Measurements from ENCODE around the gene KIAA0825.
A peak's percentile ranks its signal among the peaks of the same experiment; 100 is the strongest.
"Not testable (repeated sequence)": the region's sequence is repeated elsewhere in the genome, so short reads cannot be mapped to it uniquely, and the experiment has no call there.

Gene KIAA0825

DNA sequence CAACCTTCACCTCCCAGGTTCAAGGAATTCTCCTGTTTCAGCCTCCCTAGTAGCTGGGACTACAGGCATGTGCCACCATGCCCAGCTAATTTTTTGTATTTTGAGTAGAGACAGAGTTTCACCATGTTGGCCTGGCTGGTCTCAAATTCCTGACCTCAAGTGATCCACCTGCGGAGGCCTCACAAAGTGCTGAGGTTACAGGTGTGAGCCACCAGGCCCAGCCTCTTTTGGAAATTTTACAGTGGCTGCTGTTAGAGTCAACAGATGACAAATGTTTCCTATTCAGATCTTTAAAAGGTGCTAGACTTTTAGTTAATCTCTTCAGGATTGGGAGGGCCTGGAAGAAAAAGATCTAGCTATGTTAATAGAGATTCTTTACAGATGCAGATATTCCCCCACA, 45.1 kb downstream of the KIAA0825 start:
- DNase-seq (ENCODE audit: low spot score), result not testable (repeated sequence)

DNA sequence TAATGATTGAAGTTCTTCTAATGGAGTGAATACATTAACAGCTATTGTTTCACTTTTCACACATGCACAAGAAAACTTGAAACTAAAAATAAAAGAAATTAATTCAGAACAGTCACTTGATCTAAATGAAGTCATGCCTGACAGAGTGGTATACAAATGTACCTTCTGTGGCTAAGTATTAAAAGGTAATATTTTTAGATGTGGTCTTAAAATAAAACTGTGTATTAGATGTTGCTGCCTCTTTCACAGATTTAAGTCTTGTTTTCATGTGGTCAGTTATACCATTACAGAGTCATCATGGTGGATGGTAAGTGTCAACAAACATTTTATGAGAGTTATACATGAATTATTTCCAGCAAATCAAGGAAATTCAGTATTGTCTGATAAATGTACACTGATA, 47.0 kb downstream of the KIAA0825 start:
- no peak for DNase-seq (ENCODE audit: low spot score)

DNA sequence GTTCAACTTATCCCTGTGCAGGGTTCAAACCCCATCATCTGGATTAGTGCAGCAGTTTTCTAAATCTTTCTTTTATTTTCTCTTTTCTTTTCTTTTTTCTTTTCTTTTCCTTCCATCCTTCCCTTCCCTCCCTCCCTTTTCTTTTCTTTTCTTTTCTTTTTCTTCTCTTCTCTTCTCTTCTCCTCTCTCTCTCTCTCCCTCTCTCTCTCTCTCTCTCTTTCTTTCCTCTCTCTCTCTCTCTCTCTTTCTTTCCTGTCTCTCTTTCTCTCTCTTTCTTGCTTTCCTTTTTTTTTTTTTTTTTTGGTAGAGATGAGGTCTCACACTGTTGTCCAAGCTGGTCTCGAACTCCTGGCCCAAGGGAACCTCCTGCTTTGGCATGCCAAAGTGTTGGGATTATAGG, 53.6 kb downstream of the KIAA0825 start:
- DNase-seq (ENCODE audit: low spot score), result no peak

DNA sequence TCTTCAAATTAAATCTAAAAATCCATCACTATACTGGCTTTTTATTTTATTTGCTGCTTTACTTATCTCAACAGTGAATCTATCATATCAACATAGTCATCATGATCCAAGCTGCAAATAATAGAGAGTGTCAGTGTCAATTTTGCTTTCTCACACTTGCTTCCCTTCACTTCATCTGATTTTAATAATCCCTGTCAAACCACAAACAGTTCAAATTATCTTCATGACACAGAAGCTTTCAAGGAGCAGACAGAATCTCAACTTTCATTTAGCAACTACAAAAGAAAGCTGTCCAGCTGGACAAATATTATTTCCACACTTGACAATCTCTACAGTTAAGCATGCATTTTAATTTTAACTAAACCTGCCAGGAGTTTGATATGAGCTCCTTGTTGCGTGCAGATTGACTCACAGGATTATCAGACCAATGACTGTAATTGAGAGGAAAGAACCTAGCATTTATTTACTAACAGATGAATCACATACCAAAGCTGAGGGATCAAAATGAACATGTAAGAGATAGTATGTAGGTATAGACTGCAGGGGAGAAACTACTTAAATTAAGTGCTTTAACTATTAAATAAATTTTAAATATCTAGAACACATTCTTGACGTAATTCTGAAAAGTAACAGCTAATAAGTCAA, 56.0 kb downstream of the KIAA0825 start:
- DNase-seq (ENCODE audit: low spot score), result no peak

DNA sequence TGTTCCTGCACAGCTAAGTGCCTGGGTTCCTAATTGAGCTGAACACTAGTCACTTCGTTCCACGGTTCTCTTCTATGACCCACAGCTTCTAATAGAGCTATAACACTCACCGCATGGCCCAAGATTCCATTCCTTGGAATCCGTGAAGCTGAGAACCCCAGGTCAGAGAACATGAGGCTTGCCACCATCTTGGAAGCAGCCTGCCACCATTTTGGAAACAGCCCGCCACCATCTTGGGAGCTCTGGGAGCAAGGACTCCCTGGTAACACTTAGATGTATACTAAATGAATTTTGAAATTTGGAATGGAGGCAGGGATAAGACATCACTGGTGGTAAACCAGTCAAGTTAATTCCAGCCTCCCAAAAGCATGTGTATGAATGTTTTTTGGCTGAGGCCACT, 60.4 kb downstream of the KIAA0825 start:
- no peak for DNase-seq (ENCODE audit: low spot score)

DNA sequence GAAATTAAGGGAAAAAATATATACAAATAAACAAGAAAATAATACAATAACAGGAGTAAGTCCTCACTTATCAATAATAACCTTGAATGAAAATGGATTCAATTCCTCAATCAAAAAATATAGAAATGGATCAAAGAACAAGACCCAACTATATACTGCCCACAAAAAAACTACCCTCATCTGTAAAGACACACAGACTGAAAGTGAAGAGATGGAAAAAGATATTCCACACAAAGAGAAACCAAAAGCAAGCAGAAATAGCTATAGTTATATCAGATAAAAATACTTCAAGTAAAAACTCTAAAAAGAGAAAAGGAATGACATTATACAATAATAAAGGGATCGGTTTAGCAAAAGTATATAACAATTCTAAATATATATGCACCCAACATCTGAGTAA, 66.5 kb downstream of the KIAA0825 start:
- DNase-seq (ENCODE audit: low spot score), result no peak

DNA sequence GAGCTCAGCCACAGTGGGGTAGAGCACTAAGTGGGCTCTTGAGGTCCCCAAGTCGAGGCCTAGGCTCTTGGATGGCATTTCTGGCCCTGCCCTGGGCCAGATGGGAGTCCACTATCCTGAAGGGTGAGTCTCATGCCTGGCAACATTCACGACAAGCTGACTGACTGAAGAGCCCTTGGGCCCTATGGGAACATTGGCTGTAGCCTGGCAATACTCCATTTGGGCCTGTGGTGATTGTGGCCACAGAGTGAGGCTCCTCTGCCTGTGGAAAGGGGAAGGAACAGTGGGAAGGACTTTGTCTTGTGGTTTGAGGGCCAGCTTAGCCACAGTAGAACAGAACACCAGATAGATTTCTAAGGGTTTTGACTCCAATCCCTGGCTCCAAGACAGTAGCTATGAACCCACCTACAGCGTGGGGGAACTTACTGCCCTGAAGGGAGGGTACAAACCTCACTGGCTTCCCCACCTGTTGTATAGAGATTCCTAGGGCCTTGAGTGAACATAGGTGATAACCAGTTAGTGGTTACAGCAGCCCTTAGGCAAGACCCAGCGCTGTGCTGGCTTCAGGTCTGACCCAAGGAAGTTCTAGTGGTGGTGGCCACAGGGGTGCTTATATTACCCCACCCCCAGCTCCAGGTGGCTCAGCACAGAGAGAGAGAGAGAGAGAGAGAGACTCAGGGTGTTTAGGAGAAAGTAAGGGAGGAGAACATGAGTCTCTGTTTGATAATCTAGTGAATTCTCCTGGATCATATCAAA, 72.4 kb downstream of the KIAA0825 start:
- no peak for DNase-seq (ENCODE audit: low spot score)

DNA sequence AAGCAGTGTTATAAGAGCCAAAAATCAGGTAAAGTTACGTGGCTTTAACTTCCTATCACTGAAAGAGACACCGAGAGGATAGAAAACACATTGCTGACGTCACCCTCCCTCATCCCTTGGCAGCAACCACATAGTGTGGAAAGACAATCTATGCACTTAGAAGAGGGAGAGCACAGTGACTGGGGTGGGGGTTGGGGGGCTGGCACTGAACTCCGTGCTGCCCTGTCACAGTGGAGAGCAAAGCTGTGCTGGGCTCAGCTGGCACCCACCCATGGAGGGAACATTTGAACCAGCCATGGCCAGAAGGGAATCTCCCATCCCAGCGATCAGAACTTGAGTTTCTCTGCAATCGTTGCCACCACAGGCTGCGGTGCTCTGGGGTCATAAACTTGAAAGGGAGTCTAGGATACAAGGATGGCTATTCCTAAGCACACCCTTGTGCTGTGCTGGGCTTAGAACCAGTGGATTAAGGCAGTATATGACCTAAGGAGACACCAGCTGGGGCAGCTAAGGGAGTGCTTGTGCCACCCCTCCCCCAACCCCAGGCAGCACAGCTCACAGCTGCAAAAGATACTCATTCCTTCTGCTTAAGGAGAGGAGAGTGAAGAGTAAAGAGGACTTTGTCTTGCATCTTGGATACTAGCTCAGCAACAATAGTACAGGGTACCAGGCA, 73.4 kb downstream of the KIAA0825 start:
- no peak for DNase-seq (ENCODE audit: low spot score)

DNA sequence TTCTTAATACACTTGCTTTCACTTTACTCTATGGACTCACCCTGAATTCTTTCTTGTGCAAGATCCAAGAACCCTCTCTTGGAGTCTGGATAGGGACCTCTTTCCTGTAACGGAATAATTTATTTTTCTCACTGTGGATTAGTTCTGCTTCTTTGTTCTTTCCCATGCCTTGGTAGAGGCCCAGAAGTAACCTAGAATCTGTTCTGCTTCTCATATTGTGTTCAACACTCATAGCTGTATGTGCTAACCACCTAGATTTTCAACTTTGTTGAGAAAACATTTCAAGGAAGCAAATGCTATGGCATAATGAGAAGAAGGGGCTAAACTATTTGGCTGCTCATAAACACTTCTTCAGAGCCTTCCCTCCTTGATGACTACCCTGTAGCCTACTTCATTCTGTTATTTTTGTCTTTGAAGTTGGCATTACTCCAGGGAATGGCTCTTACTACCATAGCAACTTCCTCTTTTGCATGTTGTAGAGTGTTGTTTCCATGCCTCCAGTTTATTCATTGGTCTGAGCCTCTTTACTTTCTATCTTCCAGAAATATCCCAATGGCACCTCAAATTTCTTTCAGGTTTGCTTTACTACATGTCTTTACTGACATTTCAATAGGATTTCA, 74.3 kb downstream of the KIAA0825 start:
- DNase-seq (ENCODE audit: low spot score), result no peak

DNA sequence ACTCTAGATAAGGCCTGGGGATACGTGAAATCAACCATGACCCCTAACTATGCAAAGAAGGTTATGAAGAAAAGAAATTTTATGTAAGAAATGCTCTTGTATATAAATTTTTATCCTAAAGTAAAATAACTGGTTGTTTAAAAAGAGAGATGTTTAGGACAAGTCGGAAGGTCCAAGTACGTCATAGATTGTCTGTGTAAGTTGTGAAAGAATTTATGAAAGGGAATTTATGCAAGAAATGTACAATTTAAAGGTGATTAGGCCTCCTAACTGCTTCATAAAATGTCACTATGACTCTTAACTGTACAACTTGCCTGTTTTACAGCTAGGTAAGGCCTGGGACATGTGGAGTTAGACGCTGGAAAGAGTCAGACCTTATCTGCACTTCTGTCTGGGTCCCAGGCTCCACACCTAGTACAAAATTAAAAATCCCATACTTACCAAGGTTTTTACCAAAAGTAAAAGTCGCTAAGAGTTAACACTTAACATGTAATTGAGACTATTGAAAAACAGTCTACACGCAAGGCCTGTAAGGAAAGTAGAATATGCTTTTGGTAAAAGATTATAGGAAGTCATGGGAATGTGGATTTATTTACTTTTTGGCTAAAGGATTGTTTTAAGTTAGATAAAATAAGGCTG, 77.4 kb downstream of the KIAA0825 start:
- DNase-seq (ENCODE audit: low spot score), result no peak

DNA sequence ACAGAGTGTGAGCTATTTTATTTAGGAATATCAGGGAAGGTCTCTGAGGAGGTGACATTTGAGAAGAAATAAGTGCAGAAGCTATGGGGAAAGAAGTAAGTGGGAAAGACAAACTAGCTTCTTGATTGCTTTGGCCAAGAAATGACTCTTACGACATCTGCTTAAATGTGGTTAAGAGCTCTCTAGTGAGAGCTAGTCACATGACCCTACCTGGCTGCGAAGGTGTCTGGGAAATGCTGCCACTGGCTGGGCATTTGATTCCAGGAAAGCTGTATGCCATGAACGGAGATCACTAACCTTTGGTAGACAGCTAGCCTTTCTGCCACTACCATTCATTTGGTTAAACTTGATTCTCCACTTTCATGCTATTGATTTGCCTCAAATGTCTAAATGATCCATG, 80.1 kb downstream of the KIAA0825 start:
- no peak for DNase-seq (ENCODE audit: low spot score)

DNA sequence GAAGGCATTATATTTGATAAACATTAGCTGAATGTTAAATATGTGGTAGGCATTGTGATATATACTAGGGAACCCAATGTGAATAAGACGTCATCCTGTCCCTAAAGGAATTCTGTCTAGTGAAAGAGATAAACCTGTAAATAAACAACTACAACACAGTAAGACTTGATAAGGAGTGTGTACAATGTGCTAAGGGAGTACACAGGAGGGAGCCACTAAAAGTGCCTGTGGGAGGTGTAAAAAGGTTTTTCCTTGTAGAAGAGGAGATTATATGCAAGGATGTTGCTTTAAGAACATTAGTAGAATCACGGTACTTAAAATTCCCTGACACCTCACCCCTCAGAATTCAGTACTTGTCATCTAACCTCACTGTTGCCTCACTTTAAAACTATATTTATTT, 91.7 kb downstream of the KIAA0825 start:
- no peak for DNase-seq (ENCODE audit: low spot score)

DNA sequence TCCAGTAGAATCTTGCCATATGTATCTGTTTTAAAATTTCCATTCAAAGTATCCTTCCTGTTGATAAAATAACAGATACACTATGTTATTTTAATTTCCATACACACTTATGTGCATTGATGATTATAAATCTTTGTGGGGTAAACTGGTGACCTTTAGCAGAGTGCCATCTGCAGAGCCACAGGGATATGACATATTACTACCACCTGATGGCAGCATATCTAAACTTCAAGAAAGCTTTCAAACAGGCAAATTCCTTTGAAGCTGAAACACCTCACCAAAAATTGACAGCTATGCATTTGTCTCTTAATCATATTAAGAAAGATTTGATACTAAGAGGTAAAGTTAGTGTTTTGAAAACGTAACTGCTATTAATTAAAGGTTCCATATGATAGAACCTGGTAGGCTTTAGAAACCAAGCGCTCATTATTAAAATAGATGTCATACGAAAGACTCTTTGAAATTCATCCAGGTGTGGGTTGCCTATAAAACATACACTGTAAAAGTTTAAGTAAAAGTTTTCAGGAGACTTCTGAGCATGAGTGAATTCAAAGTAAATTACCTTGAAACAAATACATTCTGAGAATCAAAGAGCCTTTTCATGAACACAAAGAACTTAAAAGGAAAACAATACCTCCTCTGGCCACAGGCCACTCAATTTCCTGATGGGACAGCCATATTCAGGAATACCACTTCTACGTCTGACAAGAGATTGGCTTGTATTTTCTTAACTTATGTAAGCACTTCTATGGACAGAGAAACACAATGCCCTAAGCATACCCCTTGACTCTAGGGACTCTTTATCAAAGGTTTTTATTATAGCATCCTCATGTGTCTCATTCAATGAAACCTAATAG, 93.3 kb downstream of the KIAA0825 start:
- DNase-seq (ENCODE audit: low spot score), result peak; percentile 69

DNA sequence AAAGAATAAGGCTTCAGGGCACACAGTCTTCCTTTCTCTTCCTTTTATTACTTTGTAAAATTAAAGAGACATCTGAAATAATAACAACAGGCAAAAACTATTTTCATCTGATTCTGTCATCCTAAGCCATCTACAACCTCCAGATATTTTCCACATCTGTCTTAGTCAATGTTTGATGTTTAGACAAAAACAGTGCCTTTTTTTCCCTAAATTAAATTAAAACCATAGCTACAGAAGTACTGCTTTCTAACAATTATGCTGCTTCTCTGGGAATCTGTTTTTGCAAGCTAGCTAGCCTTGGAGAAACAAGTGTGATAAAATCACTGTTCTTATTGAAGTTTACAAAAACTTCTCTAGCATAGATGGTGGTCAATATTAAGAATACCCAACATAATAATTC, 95.4 kb downstream of the KIAA0825 start:
- DNase-seq (ENCODE audit: low spot score), result no peak

DNA sequence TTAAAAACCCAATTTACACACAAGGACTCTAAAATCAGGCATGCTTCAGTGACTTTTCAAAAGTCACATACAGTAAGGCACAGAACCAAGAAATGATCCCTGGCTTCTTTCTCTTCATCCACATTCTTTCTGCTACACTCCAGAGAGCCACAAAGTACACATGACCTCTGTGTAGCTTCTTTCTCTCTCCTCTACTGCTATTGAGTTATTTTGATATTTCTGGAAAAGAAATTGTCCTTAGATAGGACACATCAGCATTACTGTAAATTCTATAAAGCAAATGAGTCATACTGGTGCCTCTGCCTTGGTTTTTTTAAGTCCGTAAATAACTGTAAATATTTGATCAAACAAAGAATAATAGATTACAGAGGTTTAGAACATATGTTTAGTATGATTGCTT, 96.3 kb downstream of the KIAA0825 start:
- DNase-seq (ENCODE audit: low spot score), result no peak

DNA sequence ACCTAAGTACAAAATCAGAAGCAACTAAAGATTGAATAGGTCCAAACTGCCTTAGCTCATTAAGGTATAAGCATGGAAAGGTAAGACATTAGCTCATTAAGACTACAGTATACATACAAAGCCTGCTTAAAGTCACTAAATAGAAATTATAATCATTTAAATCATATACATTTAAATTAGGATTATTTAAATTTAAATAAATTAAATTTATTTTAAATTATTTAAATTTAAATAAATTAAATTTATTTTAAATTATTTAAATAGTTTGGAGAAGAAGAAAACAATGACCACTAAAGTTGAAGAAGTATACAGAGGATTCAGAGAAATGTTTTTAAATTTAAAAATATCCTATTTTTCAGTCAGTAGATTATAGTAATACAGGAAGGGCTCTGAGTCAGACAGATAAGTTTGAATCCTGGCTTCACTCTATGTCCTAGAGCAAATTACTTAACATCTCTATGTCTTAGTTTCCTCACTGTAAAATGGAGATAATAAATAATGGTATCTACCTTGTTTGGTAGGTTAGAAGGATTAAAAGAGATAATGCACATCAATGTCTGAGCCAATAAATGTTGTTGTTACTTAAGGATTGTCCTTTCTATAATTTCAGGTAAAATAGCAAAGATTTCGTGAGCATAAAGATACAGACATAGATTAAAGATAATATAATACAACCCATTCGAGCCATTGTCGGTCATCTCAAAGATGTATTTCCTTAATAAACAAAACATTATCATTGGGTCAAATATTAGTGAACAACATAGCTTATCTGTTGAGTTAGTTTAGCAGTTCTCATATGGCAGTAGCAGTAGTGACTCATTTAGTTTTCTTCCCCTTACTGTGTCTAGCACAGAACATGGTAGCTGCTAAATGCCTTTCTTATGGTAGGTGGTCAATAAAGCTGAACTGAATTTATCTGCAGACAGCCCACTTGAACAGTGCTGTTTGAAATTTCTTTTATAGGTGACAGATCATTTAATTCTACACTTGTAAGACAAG, 100.6 kb downstream of the KIAA0825 start:
- DNase-seq (ENCODE audit: low spot score), result no peak

DNA sequence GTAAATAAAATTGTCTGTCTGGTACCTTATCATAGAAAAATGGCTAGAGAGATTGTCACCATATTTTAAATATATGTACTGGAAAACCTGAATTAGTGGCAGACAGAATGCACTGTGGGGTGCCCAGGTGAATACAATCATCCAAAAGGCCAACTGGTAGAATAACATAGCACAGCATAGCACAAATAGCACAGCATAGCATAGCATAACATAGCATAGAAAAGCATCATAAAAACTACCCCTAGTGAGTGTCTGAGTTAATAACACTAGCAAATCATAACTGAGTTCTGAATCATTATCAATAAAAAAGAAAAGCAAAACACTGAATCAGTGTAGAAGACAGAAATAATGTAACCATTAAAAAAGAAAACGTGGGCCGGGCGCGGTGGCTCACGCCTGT, 102.3 kb downstream of the KIAA0825 start:
- DNase-seq (ENCODE audit: low spot score), result no peak

DNA sequence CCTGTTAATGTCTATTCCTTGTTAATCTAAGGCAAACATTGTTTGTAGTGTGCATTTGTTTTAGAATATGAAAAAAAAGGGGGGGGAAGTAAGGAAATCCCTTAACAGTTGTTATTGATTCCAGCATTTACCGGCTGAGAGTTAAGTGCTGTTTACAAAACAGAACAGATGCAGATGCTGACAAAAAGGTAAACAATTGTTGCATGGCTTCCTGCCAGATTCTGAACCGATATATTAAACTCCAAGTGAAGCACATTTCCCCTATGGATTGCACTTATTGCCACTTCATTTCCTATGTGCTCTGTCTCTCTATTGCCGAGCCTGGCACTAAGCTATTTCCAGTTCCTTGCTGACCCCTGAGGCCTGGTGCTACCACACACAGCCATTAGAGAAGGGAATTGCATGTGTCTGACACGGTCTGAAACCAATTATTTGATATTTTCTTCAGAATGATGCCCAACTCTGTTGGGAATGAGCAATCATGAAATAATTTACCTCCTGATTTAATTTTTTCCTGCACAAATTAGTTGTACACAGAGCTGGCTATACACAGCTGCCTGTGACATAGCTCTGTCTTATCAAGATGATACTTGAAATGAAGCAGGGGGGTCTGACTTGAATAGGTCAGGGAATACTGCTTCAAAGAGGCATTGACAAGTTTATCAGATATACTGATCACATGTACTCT, 109.8 kb downstream of the KIAA0825 start:
- DNase-seq (ENCODE audit: low spot score), result no peak

DNA sequence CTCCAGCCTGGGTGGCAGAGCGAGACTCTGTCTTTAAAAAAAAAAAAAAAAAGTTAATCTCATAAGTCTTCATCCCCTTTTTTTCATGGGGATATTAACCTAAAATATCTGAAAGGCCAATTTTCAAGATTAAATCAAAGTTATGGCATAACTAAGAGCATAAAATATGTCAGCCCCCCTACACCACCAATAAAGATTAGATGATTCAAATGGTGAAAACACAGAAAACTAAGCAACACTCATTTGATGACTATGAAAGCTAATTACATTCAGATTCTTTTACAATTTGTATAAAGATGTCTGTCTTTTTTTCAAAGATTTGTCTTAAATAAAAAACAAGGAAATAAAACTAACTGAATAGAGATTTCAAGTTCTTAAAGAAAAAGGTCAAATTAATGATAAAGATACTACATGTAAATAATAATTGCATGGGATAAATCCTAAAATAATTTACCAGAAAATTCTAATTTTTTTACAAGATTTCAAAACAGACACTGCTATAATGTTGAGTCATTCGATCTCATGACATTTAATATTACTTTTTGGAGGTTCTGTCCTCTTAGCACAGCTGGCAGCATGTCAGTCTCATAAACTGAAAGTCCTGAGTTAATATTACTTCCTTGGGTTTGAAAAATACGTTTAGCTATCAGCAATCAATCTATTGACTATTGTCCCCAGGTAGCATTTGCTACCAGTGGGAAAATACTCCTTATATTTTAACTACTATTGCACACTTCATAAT, 112.9 kb downstream of the KIAA0825 start:
- no peak for DNase-seq (ENCODE audit: low spot score)
